ENCODE data around the gene RGCC. TPM values are rescaled to one million over a fixed set of nuclear protein-coding genes. Genes with fewer than 3 reads are reported as not detected.

RGCC gene
- total RNA-seq, 1 experiment from 2014 or later, result not detected

- H3K9me3 Mint-ChIP-seq, result 0 out of 5 replicates have a peak, but pooled peaks cover 0 to 5% of the 10 kb centered on the region in 2 experiments
These were observed 3.6 kb downstream of the RGCC start for GRCh38 chr13:41460930-41461329.

More at GRCh38 chr13:41460930-41461329, 3.6 kb downstream of the RGCC start:
- Histone ChIP-seq H3K56ac (ENCODE audit: insufficient read length, low read depth, low read length) (no peak overlapping the region), H3K27ac (ENCODE audit: insufficient read length, low read depth, low read length) (no peak overlapping the region), H3K23me2 (ENCODE audit: insufficient read length, low read depth, low read length, poor library complexity, severe bottlenecking) (peaks cover 17% of the 10 kb centered on the region), H4K8ac (replicated peaks; ENCODE audit: insufficient read length, low read depth, low read length) (no peak overlapping the region), H4K91ac (ENCODE audit: insufficient read length, low read depth, low read length) (no peak overlapping the region), H3K27me3 (ENCODE audit: insufficient read depth, low read length) (peaks cover 30% of the 10 kb centered on the region), H4K20me1 (ENCODE audit: control insufficient read depth, insufficient read depth, insufficient read length) (no peaks in the 10 kb centered on the region), H2AFZ (ENCODE audit: low read length) (no peak overlapping the region), H2BK12ac (ENCODE audit: insufficient read length, low read depth, low read length) (no peak overlapping the region), H3K4me2 (ENCODE audit: insufficient read depth, insufficient read length, low read length) (no peak overlapping the region), H2BK5ac (ENCODE audit: insufficient read length, low read length) (no peak overlapping the region), H3K9me3 (ENCODE audit: control insufficient read depth, low read depth, low read length) (no peaks in the 10 kb centered on the region), H3K18ac (ENCODE audit: insufficient read length, low read depth, low read length) (no peak overlapping the region), H2AK5ac (ENCODE audit: insufficient read length, low read length) (no peak overlapping the region), H2BK20ac (ENCODE audit: low read depth, low read length, poor library complexity, severe bottlenecking) (no peak overlapping the region), H3T11ph (ENCODE audit: low read length) (no peak overlapping the region), H4K5ac (ENCODE audit: insufficient read length, low read depth, low read length) (no peak overlapping the region), H3K23ac (ENCODE audit: insufficient read length, low read depth, low read length) (no peak overlapping the region), H3K4ac (ENCODE audit: low read depth, low read length) (no peak overlapping the region), H2BK15ac (ENCODE audit: low read depth, low read length) (no peak overlapping the region), H2BK120ac (ENCODE audit: low read depth, low read length, poor library complexity, severe bottlenecking) (no peak overlapping the region), H3K4me1 (ENCODE audit: insufficient read depth, low read length) (no peaks in the 10 kb centered on the region), H3K9ac (ENCODE audit: extremely low read depth, insufficient read length, low read length) (no peak overlapping the region), H3K79me1 (ENCODE audit: insufficient read depth, low read depth, low read length, poor library complexity, severe bottlenecking) (no peaks in the 10 kb centered on the region), H3K14ac (ENCODE audit: insufficient read depth, low read length) (no peak overlapping the region), H3K79me2 (ENCODE audit: insufficient read depth, low read length) (no peaks in the 10 kb centered on the region)
- Mint-ChIP-seq H3K27me3 (ENCODE audit: low read depth) (peaks cover 71% of the 10 kb centered on the region), H3K4me1 (peaks cover 3 to 11% of the 10 kb centered on the region in 2 experiments; a peak in 3 of 4 replicates), H3K27ac (no peak overlapping the region), H3K4me3 (no peak overlapping the region), H3K36me3 (ENCODE audit: insufficient read depth in 1 of 3, low read depth in 3 of 3) (peaks cover 0 to 2% (median 0%) of the 10 kb centered on the region in 3 experiments; a peak in 1 of 7 replicates)
- no peak for DNase-seq
- WGBS (ENCODE audit: extremely low coverage, insufficient read length, low lambda C conversion rate), result no CpG with 5 or more reads among the region's 2 CpGs
- no peak for TF ChIP-seq CTCF (conservative IDR thresholded peaks at IDR 0.05)

All from H9 (cell line).